Central memory CD8-positive, alpha-beta T cell (primary cell): ENCODE data around the gene CFAP65.

Source experiments
- ATAC-seq: fragments of 150-1000 bp; cut with Tn5 transposase; replicated peaks from 2 replicates; pipeline ENCODE4 v1.10.0; 2022; ENCODE audit warnings: mild to moderate bottlenecking, moderate FRiP score, moderate number of reproducible peaks; ENCODE audit not compliant: poor library complexity, severe bottlenecking; ENCODE audit errors: extremely low read depth
- DNase-seq, 2 donors: peaks; one replicate each; pipeline ENCODE4 v3.0.0; 2021; ENCODE audit warnings: low spot score in 2 of 2
- H3K27ac Mint-ChIP-seq: one replicate; pipeline ENCODE4 v1.8.0; 2022; ENCODE audit warnings: low read depth, mild to moderate bottlenecking, moderate library complexity, mixed read lengths
- H3K27me3 Mint-ChIP-seq: one replicate; pipeline ENCODE4 v1.8.0; 2022; ENCODE audit warnings: mixed read lengths
- H3K36me3 Mint-ChIP-seq: one replicate; pipeline ENCODE4 v1.8.0; 2022; ENCODE audit warnings: mild to moderate bottlenecking, moderate library complexity, mixed read lengths; ENCODE audit not compliant: insufficient read depth
- H3K4me1 Mint-ChIP-seq: one replicate; pipeline ENCODE4 v1.8.0; 2022; ENCODE audit warnings: mixed read lengths
- H3K4me3 Mint-ChIP-seq: one replicate; pipeline ENCODE4 v1.8.0; 2022; ENCODE audit warnings: mild to moderate bottlenecking, moderate library complexity, mixed read lengths
- H3K9me3 Mint-ChIP-seq: one replicate; pipeline ENCODE4 v1.8.0; 2022; ENCODE audit warnings: mixed read lengths

Gene CFAP65

GRCh38 chr2:218979846-218980734, 61.2 kb downstream of the CFAP65 start:
- Mint-ChIP-seq H3K36me3 (peaks cover 1% of the 10 kb centered on the region), H3K27me3 (peaks cover 100% of the 10 kb centered on the region), H3K4me3 (peak overlapping the region; percentile 77), H3K27ac (peak overlapping the region; percentile 74), H3K9me3 (no peaks in the 10 kb centered on the region), H3K4me1 (peaks cover 34% of the 10 kb centered on the region)
- peak; percentile 88 for ATAC-seq
- peak; percentile 76 to 79 for DNase-seq

GRCh38 chr2:218975060-218975777, 66.1 kb downstream of the CFAP65 start:
- no peak overlapping the region for H3K4me3 Mint-ChIP-seq
- DNase-seq (no peak), ATAC-seq (no peak)
- no peaks in the 10 kb centered on the region for H3K9me3 Mint-ChIP-seq
- no peaks in the 10 kb centered on the region for H3K36me3 Mint-ChIP-seq
- H3K27ac Mint-ChIP-seq, result no peak overlapping the region
- H3K27me3 Mint-ChIP-seq, result peaks cover 88% of the 10 kb centered on the region
- peaks cover 4% of the 10 kb centered on the region for H3K4me1 Mint-ChIP-seq

- Mint-ChIP-seq H3K4me3 (no peak overlapping the region), H3K27me3 (peaks cover 87% of the 10 kb centered on the region), H3K4me1 (no peaks in the 10 kb centered on the region), H3K27ac (no peak overlapping the region), H3K9me3 (no peaks in the 10 kb centered on the region), H3K36me3 (peaks cover 1% of the 10 kb centered on the region)
- no peak for DNase-seq
- ATAC-seq, result no peak
These were observed 70.4 kb downstream of the CFAP65 start for GRCh38 chr2:218970894-218971293.

- Mint-ChIP-seq H3K4me1 (peaks cover 15% of the 10 kb centered on the region), H3K4me3 (no peak overlapping the region), H3K27me3 (peaks cover 88% of the 10 kb centered on the region), H3K27ac (no peak overlapping the region), H3K9me3 (no peaks in the 10 kb centered on the region), H3K36me3 (peaks cover 3% of the 10 kb centered on the region)
- ATAC-seq (no peak), DNase-seq (no peak)
These were observed 77.1 kb downstream of the CFAP65 start for GRCh38 chr2:218964041-218964771.

- no peak overlapping the region for H3K4me3 Mint-ChIP-seq
- peaks cover 20% of the 10 kb centered on the region for H3K4me1 Mint-ChIP-seq
- no peaks in the 10 kb centered on the region for H3K9me3 Mint-ChIP-seq
- ATAC-seq (no peak), DNase-seq (no peak)
- no peak overlapping the region for H3K27ac Mint-ChIP-seq
- peaks cover 3% of the 10 kb centered on the region for H3K36me3 Mint-ChIP-seq
- peaks cover 88% of the 10 kb centered on the region for H3K27me3 Mint-ChIP-seq
These were observed 77.7 kb downstream of the CFAP65 start for GRCh38 chr2:218963601-218964000.

GRCh38 chr2:218962859-218963492, 78.3 kb downstream of the CFAP65 start:
- H3K4me3 Mint-ChIP-seq, result no peak overlapping the region
- peaks cover 3% of the 10 kb centered on the region for H3K36me3 Mint-ChIP-seq
- H3K27ac Mint-ChIP-seq, result no peak overlapping the region
- DNase-seq, result peak in 1 of 2 donors; percentile 42
- peaks cover 88% of the 10 kb centered on the region for H3K27me3 Mint-ChIP-seq
- peaks cover 20% of the 10 kb centered on the region for H3K4me1 Mint-ChIP-seq
- ATAC-seq, result no peak
- H3K9me3 Mint-ChIP-seq, result no peaks in the 10 kb centered on the region

GRCh38 chr2:218961651-218962570, 79.4 kb downstream of the CFAP65 start:
- no peaks in the 10 kb centered on the region for H3K9me3 Mint-ChIP-seq
- DNase-seq, result no peak
- H3K36me3 Mint-ChIP-seq, result peaks cover 3% of the 10 kb centered on the region
- peak overlapping the region; percentile 61 for H3K4me3 Mint-ChIP-seq
- H3K4me1 Mint-ChIP-seq, result peaks cover 20% of the 10 kb centered on the region
- no peak for ATAC-seq
- no peak overlapping the region for H3K27ac Mint-ChIP-seq
- peaks cover 88% of the 10 kb centered on the region for H3K27me3 Mint-ChIP-seq

GRCh38 chr2:218961229-218961628, 80.1 kb downstream of the CFAP65 start:
- Mint-ChIP-seq H3K9me3 (no peaks in the 10 kb centered on the region), H3K4me1 (peaks cover 20% of the 10 kb centered on the region), H3K27me3 (peaks cover 88% of the 10 kb centered on the region), H3K27ac (no peak overlapping the region), H3K4me3 (peak overlapping the region; percentile 61), H3K36me3 (peaks cover 3% of the 10 kb centered on the region)
- DNase-seq (no peak), ATAC-seq (no peak)

- Mint-ChIP-seq H3K27ac (no peak overlapping the region), H3K27me3 (peaks cover 89% of the 10 kb centered on the region)
These were observed 80.8 kb downstream of the CFAP65 start for GRCh38 chr2:218960309-218961165.

GRCh38 chr2:218959761-218960308, 81.5 kb downstream of the CFAP65 start:
- DNase-seq, result no peak
- no peak for ATAC-seq
- peaks cover 20% of the 10 kb centered on the region for H3K4me1 Mint-ChIP-seq
- H3K36me3 Mint-ChIP-seq, result peaks cover 3% of the 10 kb centered on the region
- H3K9me3 Mint-ChIP-seq, result no peaks in the 10 kb centered on the region
- H3K4me3 Mint-ChIP-seq, result peak overlapping the region; percentile 67
- peaks cover 89% of the 10 kb centered on the region for H3K27me3 Mint-ChIP-seq
- no peak overlapping the region for H3K27ac Mint-ChIP-seq

More at GRCh38 chr2:218960309-218961165, 80.8 kb downstream of the CFAP65 start:
- ATAC-seq, result no peak
- peaks cover 20% of the 10 kb centered on the region for H3K4me1 Mint-ChIP-seq
- peaks cover 3% of the 10 kb centered on the region for H3K36me3 Mint-ChIP-seq
- peak overlapping the region; percentile 61 for H3K4me3 Mint-ChIP-seq
- DNase-seq, result no peak
- H3K9me3 Mint-ChIP-seq, result no peaks in the 10 kb centered on the region
